ENCODE data around the gene TOMM70. TPM values are rescaled to one million over a fixed set of nuclear protein-coding genes. Genes with fewer than 3 reads are reported as not detected.
"Not testable (repeated sequence)": the region's sequence is repeated elsewhere in the genome, so short reads cannot be mapped to it uniquely, and the experiment has no call there.

TOMM70 gene
- polyA plus RNA-seq (2011; rRNA removed) (16.1 and 32.1 TPM in 2 replicates), polyA minus RNA-seq (2011; rRNA and poly(A)+ RNA removed) (13.2 and 16.0 TPM in 2 replicates)

DNA sequence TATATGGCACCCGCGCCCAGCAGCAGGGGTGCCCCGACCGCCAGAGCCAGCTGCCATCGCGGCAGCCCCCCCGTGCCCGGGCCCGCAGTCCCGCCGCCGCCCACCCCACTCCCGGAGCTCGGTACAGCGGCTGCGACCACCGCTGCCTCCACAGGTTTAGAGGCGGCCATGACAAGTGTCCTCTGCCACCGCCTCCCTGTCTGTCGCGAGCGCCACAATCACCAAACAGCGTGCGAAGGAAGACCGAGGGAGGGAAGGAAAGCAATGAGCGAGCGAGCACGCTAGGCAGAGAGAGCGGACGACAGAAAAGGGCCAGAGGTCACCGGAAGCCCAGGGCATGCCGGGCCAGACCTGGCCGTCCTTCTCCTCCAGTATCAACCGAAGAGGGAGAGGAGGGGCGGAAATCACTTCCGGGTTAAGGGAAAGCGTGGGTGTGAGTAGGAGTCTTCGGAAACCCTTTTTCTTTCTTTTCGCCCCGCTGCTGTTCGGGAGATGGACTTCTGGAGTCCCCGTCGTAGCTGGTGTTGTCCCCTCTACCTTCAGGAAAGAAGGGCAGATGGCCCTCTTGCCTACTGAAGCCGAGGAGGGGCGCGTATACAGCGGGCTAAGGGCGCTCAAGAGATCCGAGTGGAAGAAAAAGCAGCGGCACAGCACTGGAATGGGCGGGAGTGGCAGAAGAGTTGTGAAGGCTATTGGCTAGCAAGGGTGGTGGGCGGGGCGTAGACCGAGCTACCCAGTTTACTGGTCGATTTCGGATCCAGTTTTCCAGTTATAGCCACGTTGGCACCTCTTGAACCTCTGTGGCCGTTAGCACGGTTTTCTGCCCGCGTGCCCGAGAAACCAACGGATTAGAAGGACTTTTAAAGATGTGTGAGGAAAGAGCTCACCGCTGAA is at the start of gene TOMM70, which contains the start of gene LNP1:
Gene TOMM70 (minus strand): TSS at position 310 of the 894 bp plus-strand sequence. CDS start 140 bp downstream, at position 170.
Gene LNP1 (plus strand): TSS at position 760 of the 894 bp plus-strand sequence. CDS start 28,191 bp downstream, outside the sequence.
- Histone ChIP-seq H3K36me3 (ENCODE audit: control insufficient read depth, insufficient read depth, low read length) (no peaks in the 10 kb centered on the region), H3K27me3 (ENCODE audit: control insufficient read depth, insufficient read depth, low read length) (no peaks in the 10 kb centered on the region), H3K4me3 (ENCODE audit: low read depth, low read length) (peak within 1 kb of the TSS; percentile 76)
- TF ChIP-seq, protein P1, sequence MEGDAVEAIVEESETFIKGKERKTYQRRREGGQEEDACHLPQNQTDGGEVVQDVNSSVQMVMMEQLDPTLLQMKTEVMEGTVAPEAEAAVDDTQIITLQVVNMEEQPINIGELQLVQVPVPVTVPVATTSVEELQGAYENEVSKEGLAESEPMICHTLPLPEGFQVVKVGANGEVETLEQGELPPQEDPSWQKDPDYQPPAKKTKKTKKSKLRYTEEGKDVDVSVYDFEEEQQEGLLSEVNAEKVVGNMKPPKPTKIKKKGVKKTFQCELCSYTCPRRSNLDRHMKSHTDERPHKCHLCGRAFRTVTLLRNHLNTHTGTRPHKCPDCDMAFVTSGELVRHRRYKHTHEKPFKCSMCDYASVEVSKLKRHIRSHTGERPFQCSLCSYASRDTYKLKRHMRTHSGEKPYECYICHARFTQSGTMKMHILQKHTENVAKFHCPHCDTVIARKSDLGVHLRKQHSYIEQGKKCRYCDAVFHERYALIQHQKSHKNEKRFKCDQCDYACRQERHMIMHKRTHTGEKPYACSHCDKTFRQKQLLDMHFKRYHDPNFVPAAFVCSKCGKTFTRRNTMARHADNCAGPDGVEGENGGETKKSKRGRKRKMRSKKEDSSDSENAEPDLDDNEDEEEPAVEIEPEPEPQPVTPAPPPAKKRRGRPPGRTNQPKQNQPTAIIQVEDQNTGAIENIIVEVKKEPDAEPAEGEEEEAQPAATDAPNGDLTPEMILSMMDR (IDR thresholded peaks at IDR 0.05; ENCODE audit: insufficient read depth, low read depth, low read length) = no peak
- DNase-seq (ENCODE audit: low read depth) = peak; percentile 79
- ChIA-PET CTCF (interaction anchor here (0.8 to 1.5 kb wide), 3 partner anchors 8 to 189 kb away, joined by 3 to 4 read pairs (median 3); no protein-coding TSS in a partner anchor), POLR2A (interaction anchor here (0.6 kb wide), 4 partner anchors 10 to 692 kb away, joined by 3 to 5 read pairs (median 4); no protein-coding TSS in a partner anchor)

DNA sequence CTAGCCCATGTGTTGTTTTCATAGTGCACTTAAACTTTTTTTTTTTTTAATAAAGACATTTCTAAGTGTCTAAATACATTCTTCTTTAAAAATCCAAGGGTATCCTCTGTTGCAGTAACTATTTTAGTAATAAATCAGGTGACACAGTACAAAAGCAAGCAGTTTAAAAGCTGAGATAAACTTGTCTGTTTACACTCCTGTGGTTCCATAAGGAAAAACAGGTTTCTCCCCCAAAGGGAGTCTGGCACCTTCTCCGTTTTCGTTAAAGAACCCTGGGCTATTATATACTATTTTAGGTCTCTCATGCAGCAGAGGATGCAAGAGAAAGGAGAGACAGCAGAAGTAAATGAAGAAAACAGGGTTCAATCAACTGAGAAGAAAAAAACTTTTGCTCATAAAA is 48.3 kb upstream of the TOMM70 start:
- DNase-seq (ENCODE audit: low read depth) = no peak
- H3K27me3 ChIP-seq (ENCODE audit: control insufficient read depth, insufficient read depth, low read length) = no peaks in the 10 kb centered on the region
- CTCF ChIA-PET = interaction anchor here (0.6 to 2.0 kb wide), 4 partner anchors 12 to 141 kb away, joined by 3 to 9 read pairs (median 4); no protein-coding TSS in a partner anchor
- POLR2A ChIA-PET = no interaction called here
- H3K4me3 ChIP-seq (ENCODE audit: low read depth, low read length) = no peak overlapping the region
- TF ChIP-seq, protein P1 (IDR thresholded peaks at IDR 0.05; ENCODE audit: insufficient read depth, low read depth, low read length) = no peak
- H3K36me3 ChIP-seq (ENCODE audit: control insufficient read depth, insufficient read depth, low read length) = no peaks in the 10 kb centered on the region

DNA sequence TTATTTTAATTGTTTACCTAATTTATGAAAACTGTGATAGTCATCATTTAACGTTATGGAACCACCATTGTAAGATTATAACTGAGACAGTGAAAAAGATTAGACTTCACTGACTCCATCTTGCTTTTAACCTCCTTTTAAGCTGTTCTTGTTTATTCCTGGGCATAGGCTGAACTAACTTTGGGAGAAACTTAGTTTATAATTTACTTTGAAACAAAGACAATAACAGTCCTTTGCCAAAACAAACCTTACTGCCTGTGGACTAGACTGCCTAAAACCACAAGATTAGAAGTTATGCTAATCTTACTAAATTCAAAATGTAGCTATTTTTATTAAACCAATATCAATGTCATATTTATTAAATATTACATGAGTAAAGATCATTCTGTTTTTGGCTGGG is 47.2 kb upstream of the TOMM70 start:
- ChIA-PET POLR2A (no interaction called here), CTCF (interaction anchor here (0.7 to 2.0 kb wide), 3 partner anchors 15 to 270 kb away, joined by 3 to 9 read pairs (median 3); no protein-coding TSS in a partner anchor)
- Histone ChIP-seq H3K36me3 (ENCODE audit: control insufficient read depth, insufficient read depth, low read length) (no peaks in the 10 kb centered on the region), H3K4me3 (ENCODE audit: low read depth, low read length) (no peak overlapping the region), H3K27me3 (ENCODE audit: control insufficient read depth, insufficient read depth, low read length) (no peaks in the 10 kb centered on the region)
- TF ChIP-seq, protein P1 (IDR thresholded peaks at IDR 0.05; ENCODE audit: insufficient read depth, low read depth, low read length) = no peak
- DNase-seq (ENCODE audit: low read depth) = no peak

DNA sequence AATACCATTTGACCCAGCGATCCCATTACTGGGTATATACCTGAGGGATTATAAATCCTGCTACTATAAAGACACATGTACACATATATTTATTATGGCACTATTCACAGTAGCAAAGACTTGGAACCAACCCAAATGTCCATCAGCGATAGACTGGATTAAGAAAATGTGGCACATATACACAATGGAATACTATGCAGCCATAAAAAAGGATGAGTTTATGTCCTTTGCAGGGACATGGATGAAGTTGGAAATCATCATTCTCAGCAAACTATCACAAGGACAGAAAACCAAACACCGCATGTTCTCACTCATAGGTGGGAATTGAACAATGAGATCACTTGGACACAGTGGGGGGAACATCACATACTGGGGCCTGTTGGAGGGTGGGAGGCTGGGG is 46.2 kb upstream of the TOMM70 start:
- DNase-seq (ENCODE audit: low read depth); H3K4me3 ChIP-seq (ENCODE audit: low read depth, low read length); H3K36me3 ChIP-seq (ENCODE audit: control insufficient read depth, insufficient read depth, low read length); H3K27me3 ChIP-seq (ENCODE audit: control insufficient read depth, insufficient read depth, low read length); CTCF ChIA-PET: not testable (repeated sequence)
- POLR2A ChIA-PET = interaction anchor here (0.7 kb wide), 1 partner anchor 11 kb away, joined by 3 read pairs; no protein-coding TSS in a partner anchor

DNA sequence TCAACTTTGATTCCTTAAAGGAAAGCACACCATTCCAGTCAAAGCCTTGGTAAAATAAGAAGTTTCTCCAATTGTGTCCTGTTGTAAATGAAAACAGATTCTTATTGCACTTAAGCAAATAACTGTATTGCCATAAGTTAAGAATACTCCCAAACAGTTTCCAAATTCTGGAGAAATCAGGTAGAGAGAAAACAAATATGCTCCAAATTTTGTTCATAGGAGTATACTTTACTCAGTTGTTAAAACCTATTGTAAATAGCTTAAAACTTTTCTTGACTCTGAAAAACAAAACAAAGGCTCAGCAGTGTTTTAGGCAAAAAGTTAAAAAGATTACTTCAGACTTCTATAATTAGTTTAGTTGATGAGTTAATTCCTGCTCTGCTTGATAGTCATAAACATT is 42.8 kb upstream of the TOMM70 start:
- POLR2A ChIA-PET = no interaction called here
- H3K36me3 ChIP-seq (ENCODE audit: control insufficient read depth, insufficient read depth, low read length) = no peaks in the 10 kb centered on the region
- TF ChIP-seq, protein P1 (IDR thresholded peaks at IDR 0.05; ENCODE audit: insufficient read depth, low read depth, low read length) = no peak
- H3K27me3 ChIP-seq (ENCODE audit: control insufficient read depth, insufficient read depth, low read length) = no peaks in the 10 kb centered on the region
- H3K4me3 ChIP-seq (ENCODE audit: low read depth, low read length) = no peak overlapping the region
- CTCF ChIA-PET = interaction anchor here (0.7 kb wide), 1 partner anchor 146 kb away, joined by 3 read pairs; no protein-coding TSS in a partner anchor
- no peak for DNase-seq (ENCODE audit: low read depth)
